Stimulated activated naive CD4-positive, alpha-beta T cell (primary cell): ENCODE results near the gene MEST.
"Not testable (repeated sequence)": the region's sequence is repeated elsewhere in the genome, so short reads cannot be mapped to it uniquely, and the experiment has no call there.

ENCODE experiments used
- DNase-seq, 6 experiments: peaks; one replicate each; lab custom pipeline; 2025; lab: John Stamatoyannopoulos, UW

MEST gene

DNA sequence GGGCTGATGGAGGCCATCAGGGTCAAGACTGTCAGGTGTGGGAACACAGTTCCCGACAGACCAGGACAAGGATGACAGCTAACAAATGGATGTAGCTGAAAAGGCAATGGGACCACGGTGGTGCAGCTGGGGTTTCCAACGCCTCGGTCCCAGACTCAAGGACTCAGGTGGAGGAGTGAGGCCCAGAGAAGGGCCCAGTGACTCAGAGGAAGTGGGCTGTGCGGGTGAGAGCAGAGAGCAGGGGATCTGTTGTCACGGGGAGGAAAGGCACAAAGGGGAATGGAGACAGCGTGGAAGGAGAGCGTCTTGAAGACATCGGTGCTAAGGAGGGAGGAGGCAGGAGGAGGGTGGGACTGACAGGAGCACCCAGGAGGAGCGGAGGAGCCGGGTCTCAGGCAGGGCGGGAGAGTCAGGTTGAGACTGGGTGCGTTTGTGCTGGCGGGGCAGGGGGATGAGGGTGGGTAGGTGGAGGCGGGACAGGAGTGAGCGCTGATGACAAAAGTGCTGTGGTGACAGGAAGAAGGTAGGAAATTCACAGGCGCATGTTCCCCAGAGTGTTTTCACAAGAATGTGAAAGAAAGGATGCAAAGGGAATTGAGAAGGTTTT, 31.7 kb downstream of the MEST start:
- not testable (repeated sequence) for DNase-seq

DNA sequence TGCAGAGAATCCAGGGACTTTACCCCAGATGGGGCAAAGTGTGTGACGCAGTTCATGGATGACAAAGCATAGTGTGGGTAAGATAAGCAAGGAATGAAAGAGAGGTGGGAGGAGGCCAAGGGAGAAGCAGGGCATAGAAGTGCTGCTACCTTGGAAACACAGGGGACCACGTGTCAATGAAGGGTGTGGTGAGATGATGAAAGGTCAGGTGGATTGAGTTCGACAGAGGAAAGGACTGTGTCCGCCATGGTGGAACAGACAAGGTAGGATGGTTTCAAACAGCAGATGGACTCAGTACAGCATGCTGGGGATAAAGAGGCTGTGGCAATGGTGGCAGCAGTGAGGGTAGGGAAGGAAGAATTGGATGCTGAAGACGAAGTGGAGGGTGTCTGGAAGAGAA, 32.7 kb downstream of the MEST start:
- no peak for DNase-seq

DNA sequence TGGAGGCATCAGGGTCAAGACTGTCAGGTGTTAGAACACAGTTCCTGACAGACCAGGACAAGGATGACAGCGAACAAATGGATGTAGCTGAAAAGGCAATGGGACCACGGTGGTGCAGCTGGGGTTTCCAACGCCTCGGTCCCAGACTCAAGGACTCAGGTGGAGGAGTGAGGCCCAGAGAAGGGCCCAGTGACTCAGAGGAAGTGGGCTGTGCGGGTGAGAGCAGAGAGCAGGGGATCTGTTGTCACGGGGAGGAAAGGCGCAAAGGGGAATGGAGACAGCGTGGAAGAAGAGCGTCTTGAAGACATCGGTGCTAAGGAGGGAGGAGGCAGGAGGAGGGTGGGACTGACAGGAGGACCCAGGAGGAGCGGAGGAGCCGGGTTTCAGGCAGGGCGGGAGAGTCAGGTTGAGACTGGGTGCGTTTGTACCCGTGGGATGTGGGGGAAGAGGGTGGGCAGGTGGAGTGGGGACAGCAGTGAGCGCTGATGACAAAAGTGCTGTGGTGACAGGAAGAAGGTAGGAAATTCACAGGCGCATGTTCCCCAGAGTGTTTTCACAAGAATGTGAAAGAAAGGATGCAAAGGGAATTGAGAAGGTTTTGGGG, 36.0 kb downstream of the MEST start:
- not testable (repeated sequence) for DNase-seq

DNA sequence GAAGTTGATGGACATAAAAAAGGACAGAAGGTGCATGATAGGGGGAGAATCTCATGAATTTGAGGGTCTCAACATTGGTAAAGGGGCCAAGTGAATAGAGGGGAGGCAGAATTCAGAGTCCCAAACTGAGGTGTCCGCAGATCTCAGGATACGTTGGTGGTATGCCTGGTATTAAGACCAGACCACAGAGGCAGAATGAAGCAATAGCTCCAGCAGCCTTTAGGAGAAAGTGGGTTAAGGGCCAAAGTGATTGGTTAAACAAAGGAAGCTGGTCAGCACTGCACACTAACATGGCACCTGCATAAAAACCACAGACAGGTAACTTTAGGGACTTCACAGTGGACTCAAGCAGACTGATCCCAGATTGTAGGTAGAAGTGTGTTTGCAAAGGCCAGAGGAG, 37.5 kb downstream of the MEST start:
- no peak for DNase-seq

DNA sequence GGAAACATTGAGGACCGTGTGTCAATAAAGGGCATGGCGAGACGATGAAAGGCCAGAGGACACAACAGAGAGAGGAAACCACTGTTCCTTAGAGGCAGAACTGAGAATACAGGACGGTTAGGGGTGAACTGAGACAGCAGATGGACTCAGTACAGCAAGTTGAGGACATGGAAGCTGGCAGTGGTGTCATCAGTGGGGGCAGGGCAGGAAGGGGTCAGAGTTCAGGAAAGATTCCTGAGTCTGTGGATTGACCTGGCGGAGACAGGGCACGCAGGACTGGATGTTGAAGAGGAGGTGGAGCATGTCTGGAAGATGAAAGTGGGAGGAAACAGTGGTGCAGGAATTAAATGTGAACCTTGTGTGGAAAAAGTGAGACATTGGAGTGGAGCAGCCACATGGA, 46.0 kb downstream of the MEST start:
- not testable (repeated sequence) for DNase-seq

DNA sequence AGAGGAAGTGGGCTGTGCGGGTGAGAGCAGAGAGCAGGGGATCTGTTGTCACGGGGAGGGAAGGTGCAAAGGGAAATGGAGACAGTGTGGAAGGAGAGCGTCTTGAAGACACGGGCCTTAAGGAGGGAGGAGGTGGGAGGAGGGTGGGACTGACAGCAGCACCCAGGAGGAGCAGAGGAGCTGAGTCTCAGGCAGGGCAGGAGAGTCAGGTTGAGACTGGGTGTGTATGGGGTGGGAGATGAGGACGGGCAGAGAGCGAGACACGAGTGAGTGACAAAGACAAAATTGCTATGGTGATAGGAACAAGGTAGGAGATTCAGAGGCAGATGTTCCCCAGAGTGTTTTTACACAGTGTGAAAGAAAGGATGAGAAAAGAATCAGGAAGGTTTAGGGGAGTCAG, 49.4 kb downstream of the MEST start:
- not testable (repeated sequence) for DNase-seq

DNA sequence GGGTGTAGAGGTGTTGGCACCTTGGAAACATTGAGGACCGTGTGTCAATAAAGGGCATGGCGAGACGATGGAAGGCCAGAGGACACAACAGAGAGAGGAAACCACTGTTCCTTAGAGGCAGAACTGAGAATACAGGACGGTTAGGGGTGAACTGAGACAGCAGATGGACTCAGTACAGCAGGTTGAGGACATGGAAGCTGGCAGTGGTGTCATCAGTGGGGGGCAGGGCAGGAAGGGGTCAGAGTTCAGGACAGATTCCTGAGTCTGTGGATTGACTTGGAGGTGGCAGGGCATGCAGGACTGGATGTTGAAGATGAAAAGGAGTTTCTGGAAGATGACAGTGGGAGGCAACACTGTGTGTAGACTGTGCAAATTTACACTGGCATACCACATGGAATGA, 50.4 kb downstream of the MEST start:
- DNase-seq: not testable (repeated sequence)

DNA sequence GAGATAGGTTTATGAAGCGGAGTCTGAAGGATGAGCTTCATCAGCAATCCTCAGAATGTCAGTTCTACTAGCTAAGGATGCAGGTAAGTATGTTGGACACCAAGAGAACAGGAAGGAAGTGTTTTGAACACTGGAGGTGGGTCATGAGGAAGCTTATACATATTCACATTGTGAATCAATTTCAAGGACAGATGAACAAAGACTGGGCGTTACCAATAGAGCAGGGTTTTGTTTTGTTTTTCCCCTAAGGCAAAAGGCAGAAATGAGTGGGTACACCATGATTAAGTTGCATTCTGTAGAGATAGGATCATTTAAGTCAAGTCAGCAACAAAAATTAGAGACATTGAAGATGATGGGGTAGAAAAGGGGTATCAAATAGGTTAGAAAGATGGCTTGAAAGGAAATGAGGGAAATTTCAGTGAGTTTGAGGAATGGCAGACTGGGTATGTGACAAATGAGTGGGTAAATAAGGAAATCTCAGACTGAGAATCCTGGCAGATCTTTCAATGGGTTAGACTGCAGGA, 51.7 kb downstream of the MEST start:
- DNase-seq: no peak

DNA sequence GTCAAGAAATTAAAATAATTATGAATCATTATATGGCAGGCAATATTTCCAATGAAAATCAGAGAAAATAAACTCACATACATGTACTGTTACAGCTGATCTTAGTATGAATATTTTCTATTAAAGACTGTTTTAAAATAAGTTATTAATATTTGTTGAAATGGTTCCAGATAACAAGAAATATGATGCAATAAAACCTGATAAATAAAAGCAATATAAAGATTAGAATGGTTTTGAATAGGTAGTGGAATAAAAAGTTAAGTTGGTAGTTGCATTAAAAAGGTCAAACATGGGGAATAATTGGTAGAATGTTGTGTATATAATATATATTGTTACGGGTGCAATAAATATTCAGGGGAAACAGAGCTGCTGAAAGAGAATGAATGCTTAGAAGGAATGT, 52.5 kb downstream of the MEST start:
- DNase-seq: no peak

DNA sequence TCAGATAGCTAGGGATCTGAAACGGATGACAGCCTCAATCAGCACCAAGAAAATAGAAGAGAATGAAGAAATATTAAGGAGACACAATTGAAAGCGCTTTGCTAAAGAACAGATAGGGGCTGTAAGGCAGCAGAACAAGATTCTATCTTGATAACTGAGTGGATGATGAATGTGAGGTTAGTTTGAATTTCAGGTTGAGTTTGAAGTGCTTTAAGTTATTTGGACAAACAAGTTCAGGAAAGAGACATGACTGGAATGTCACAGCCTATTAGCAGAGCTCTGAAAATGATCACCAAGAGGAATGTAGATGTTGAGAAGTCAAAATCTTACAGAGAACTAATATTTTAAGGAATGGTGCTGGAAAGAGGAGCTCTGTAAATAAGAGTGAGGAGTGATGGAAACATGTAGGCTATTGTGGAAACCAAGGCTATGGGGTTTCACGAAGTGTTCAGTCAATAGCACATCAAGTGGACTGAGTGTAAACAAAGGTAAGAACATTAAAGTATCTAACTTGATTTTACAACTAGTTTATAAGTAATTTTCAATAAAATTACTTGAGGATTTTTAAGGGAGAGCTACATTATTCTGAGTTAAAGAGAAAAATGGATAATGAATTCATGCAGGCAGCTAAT, 61.6 kb downstream of the MEST start:
- no peak for DNase-seq

DNA sequence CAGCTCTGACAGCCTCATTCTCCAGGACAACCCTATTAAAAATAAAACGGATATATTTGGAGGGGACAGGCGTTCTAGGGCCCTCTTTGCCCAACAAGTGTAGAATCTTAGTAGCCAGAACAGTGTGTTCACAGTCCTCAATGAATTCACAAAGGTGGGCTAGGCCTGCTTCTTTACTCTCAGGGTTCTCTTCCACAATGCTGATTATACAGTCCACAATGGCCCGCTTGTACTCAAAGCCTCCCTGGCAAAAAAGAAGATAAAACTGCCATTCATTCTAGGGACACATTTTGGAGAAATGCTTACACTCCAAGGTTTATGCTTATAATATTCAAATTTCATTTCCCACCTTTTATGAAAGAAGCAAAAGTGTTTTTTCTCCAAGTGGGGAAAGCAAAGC, 62.6 kb downstream of the MEST start:
- DNase-seq: no peak
